SK-N-SH (cell line): Measurements from ENCODE around the gene CAMSAP1. TPM values are rescaled to one million over a fixed set of nuclear protein-coding genes. Genes with fewer than 3 reads are reported as not detected.

ENCODE experiments used
- CTCF ChIA-PET: fragments of 300-600, 350-600 bp; formaldehyde crosslinking; extraction: SDS; loops from one replicate; lab custom pipeline; 2021; lab: Yijun Ruan, JAX
- POLR2A ChIA-PET: fragments of 350-600 bp; sonication (Branson Sonifier 250); formaldehyde crosslinking; extraction: SDS; loops from one replicate; lab custom pipeline; 2020; ENCODE audit warnings: antibody characterized with exemption, inconsistent platforms; lab: Yijun Ruan, JAX
- DNase-seq: peaks from one replicate; pipeline ENCODE4 v3.0.0; 2012
- H2AFZ ChIP-seq: fragments of 200-600 bp; sonication (generic); 2 replicates; pipeline ENCODE4 v1.8.1; 2016; ENCODE audit warnings: antibody characterized with exemption, mild to moderate bottlenecking, low read depth
- H3F3A ChIP-seq: fragments of 200-600 bp; sonication (generic); replicated peaks from 2 replicates; pipeline ENCODE3; 2016; ENCODE audit warnings: antibody characterized with exemption, mild to moderate bottlenecking; ENCODE audit not compliant: insufficient read depth
- H3K27ac ChIP-seq, 2 experiments: fragments of 200-500 bp in 1 of 2; fragments of 200-600 bp in 1 of 2; sonication (Bioruptor generic) in 1 of 2; sonication (generic), shearing (Covaris generic) in 1 of 2; 2 replicates each; pipeline versions ENCODE4 v1.5.1 to v1.6.1; 2014 to 2016; ENCODE audit warnings: low read depth in 2 of 2, inconsistent platforms in 1 of 2, low read length in 1 of 2, mild to moderate bottlenecking in 1 of 2, mixed read lengths in 1 of 2
- H3K27me3 ChIP-seq: fragments of 200-600 bp; sonication (generic), shearing (Covaris generic); 2 replicates; pipeline ENCODE4 v1.6.1; 2016; ENCODE audit warnings: mixed run types; ENCODE audit not compliant: insufficient read depth
- H3K36me3 ChIP-seq, 2 experiments: fragments of 200-500 bp in 1 of 2; fragments of 200-600 bp in 1 of 2; sonication (Bioruptor generic) in 1 of 2; sonication (generic) in 1 of 2; replicated peaks in 1 of 2; 2 replicates each; pipeline versions ENCODE3 to v1.5.1; 2014 to 2016; ENCODE audit warnings: low read length in 1 of 2, mild to moderate bottlenecking in 1 of 2; ENCODE audit not compliant: insufficient read depth in 2 of 2, control insufficient read depth in 1 of 2
- H3K4me1 ChIP-seq, 2 experiments: fragments of 200-500 bp in 1 of 2; fragments of 200-600 bp in 1 of 2; sonication (Bioruptor generic) in 1 of 2; sonication (generic), shearing (Covaris generic) in 1 of 2; 2 replicates each; pipeline versions ENCODE4 v1.5.1 to v1.6.1; 2014 to 2016; ENCODE audit warnings: low read depth in 1 of 2, low read length in 1 of 2, mixed run types in 1 of 2; ENCODE audit not compliant: insufficient read depth in 2 of 2, control insufficient read depth in 1 of 2
- H3K4me2 ChIP-seq: fragments of 200-600 bp; sonication (generic), shearing (Covaris generic); 2 replicates; pipeline ENCODE4 v1.6.1; 2017; ENCODE audit warnings: mixed run types
- H3K4me3 ChIP-seq, 2 experiments: fragments of 200-500 bp in 1 of 2; fragments of 200-600 bp in 1 of 2; sonication (Bioruptor generic) in 1 of 2; sonication (generic), shearing (Covaris generic) in 1 of 2; 2 replicates each; pipeline versions ENCODE4 v1.5.1 to v1.8.1; 2014 to 2016; ENCODE audit warnings: low read depth in 2 of 2, inconsistent platforms in 1 of 2, low read length in 1 of 2, mild to moderate bottlenecking in 1 of 2, mixed read lengths in 1 of 2, moderate library complexity in 1 of 2
- H3K79me2 ChIP-seq: fragments of 200-600 bp; sonication (generic); 2 replicates; pipeline ENCODE4 v1.8.1; 2017; ENCODE audit warnings: mild to moderate bottlenecking; ENCODE audit not compliant: insufficient read depth
- H3K9ac ChIP-seq: fragments of 200-600 bp; sonication (generic); 2 replicates; pipeline ENCODE4 v1.6.1; 2017; ENCODE audit warnings: mixed run types
- H3K9me2 ChIP-seq: fragments of 200-600 bp; sonication (generic); 2 replicates; pipeline ENCODE4 v1.6.1; 2017; ENCODE audit warnings: mixed run types
- H3K9me3 ChIP-seq: fragments of 200-600 bp; sonication (generic); 2 replicates; pipeline ENCODE4 v1.6.1; 2017; ENCODE audit warnings: mixed run types, mild to moderate bottlenecking, moderate library complexity
- H4K20me1 ChIP-seq: fragments of 200-600 bp; sonication (generic); 2 replicates; pipeline ENCODE4 v1.6.1; 2017; ENCODE audit warnings: mild to moderate bottlenecking, mixed run types; ENCODE audit not compliant: insufficient read depth
- CHD2 ChIP-seq: fragments of 150-350 bp; IDR thresholded peaks from 2 replicates; pipeline ENCODE4 v1.6.1; 2018; ENCODE audit warnings: low read length; ENCODE audit not compliant: partially characterized antibody
- ELF1 ChIP-seq: IDR thresholded peaks from 2 replicates; pipeline ENCODE4 v1.4.0; 2012
- EP300 ChIP-seq, 2 experiments: IDR thresholded peaks; 2 replicates each; pipeline versions ENCODE4 v1.4.0 to v1.6.1; 2012; ENCODE audit warnings: borderline replicate concordance in 1 of 2, low read depth in 1 of 2, low read length in 1 of 2
- EZH2phosphoT487 ChIP-seq: fragments of 200-600 bp; sonication (generic); IDR thresholded peaks from 2 replicates; pipeline ENCODE4 v1.6.1; 2017; ENCODE audit warnings: low read depth, mixed run types, mild to moderate bottlenecking, antibody characterized with exemption, moderate library complexity, borderline replicate concordance
- FOSL2 ChIP-seq: IDR thresholded peaks from 2 replicates; pipeline ENCODE4 v1.4.0; 2012; ENCODE audit warnings: low read depth, mild to moderate bottlenecking, moderate library complexity, borderline replicate concordance
- FOXJ3 ChIP-seq: sonication (generic); formaldehyde crosslinking; IDR thresholded peaks from 2 replicates; pipeline ENCODE4 v1.5.1; 2020; ENCODE audit warnings: mild to moderate bottlenecking, missing genetic modification reagents
- FOXM1 ChIP-seq: IDR thresholded peaks from 2 replicates; pipeline ENCODE4 v1.4.0; 2012; ENCODE audit warnings: low read depth, mild to moderate bottlenecking
- GABPA ChIP-seq: IDR thresholded peaks from 2 replicates; pipeline ENCODE4 v1.4.0; 2012; ENCODE audit warnings: low read depth, mild to moderate bottlenecking
- GATA2 ChIP-seq: sonication (generic); formaldehyde crosslinking; IDR thresholded peaks from 2 replicates; pipeline ENCODE4 v1.5.0; 2020; ENCODE audit warnings: mild to moderate bottlenecking, missing genetic modification reagents
- JUND ChIP-seq: IDR thresholded peaks from 2 replicates; pipeline ENCODE4 v1.4.0; 2012
- MEF2A ChIP-seq: IDR thresholded peaks from 2 replicates; pipeline ENCODE4 v1.4.0; 2012; ENCODE audit warnings: low read depth, borderline replicate concordance
- NFIC ChIP-seq: IDR thresholded peaks from 2 replicates; pipeline ENCODE4 v1.4.0; 2012; ENCODE audit warnings: borderline replicate concordance
- RAD21 ChIP-seq: IDR thresholded peaks from 2 replicates; pipeline ENCODE4 v1.6.1; 2012; ENCODE audit warnings: mild to moderate bottlenecking, low read length
- RXRA ChIP-seq: IDR thresholded peaks from 2 replicates; pipeline ENCODE4 v1.4.0; 2012; ENCODE audit warnings: low read depth, mild to moderate bottlenecking, borderline replicate concordance
- SIN3A ChIP-seq: IDR thresholded peaks from 2 replicates; pipeline ENCODE4 v1.6.1; 2012; ENCODE audit warnings: low read depth, mild to moderate bottlenecking, low read length, moderate library complexity, borderline replicate concordance
- SMC3 ChIP-seq: IDR thresholded peaks from 2 replicates; pipeline ENCODE4 v1.6.1; 2012; ENCODE audit warnings: low read depth, low read length, improper control_type of control experiment
- TAF1 ChIP-seq: IDR thresholded peaks from 2 replicates; pipeline ENCODE4 v1.6.1; 2012; ENCODE audit warnings: low read depth, mild to moderate bottlenecking, low read length, moderate library complexity, borderline replicate concordance
- TCF12 ChIP-seq: IDR thresholded peaks from 2 replicates; pipeline ENCODE4 v1.4.0; 2012
- YY1 ChIP-seq: IDR thresholded peaks from 2 replicates; pipeline ENCODE4 v1.4.0; 2012; ENCODE audit warnings: low read depth, mild to moderate bottlenecking
- WGBS: methylation state at CpG from one replicate; pipeline ENCODE4 v1.1.6; 2017; ENCODE audit warnings: low lambda C conversion rate; 5-methylcytosine and 5-hydroxymethylcytosine counted together
- polyA plus RNA-seq, 3 experiments: library from polyadenylated mRNA; depleted of rRNA; stranded (reverse); fragments of >200 nt; gene quantifications; 2 replicates each; pipeline ENCODE4 v1.2.3, GENCODE V29; 2012
- TF ChIP-seq, protein P1 (sequence below): IDR thresholded peaks from 2 replicates; pipeline ENCODE4 v1.4.0; 2012; ENCODE audit warnings: low read depth, borderline replicate concordance
- TF ChIP-seq, protein P2 (sequence below): IDR thresholded peaks from 2 replicates; pipeline ENCODE4 v1.4.0; 2012; ENCODE audit warnings: low read depth
- TF ChIP-seq, protein P3 (sequence below): fragments of 150-350 bp; IDR thresholded peaks from 2 replicates; pipeline ENCODE4 v1.6.1; 2016; ENCODE audit warnings: mild to moderate bottlenecking, low read depth, low read length
- TF ChIP-seq, protein P4 (sequence below): IDR thresholded peaks from 2 replicates; pipeline ENCODE4; 2012
- TF ChIP-seq, protein P5 (sequence below): fragments of 200-600 bp; sonication (generic); IDR thresholded peaks from 2 replicates; pipeline ENCODE4 v1.6.1; 2017; ENCODE audit warnings: antibody characterized with exemption, mild to moderate bottlenecking, moderate library complexity

The CAMSAP1 gene
- polyA plus RNA-seq, 1 of the 3 experiments (the other 2 are of a cell fraction), result 8.9 TPM

DNA sequence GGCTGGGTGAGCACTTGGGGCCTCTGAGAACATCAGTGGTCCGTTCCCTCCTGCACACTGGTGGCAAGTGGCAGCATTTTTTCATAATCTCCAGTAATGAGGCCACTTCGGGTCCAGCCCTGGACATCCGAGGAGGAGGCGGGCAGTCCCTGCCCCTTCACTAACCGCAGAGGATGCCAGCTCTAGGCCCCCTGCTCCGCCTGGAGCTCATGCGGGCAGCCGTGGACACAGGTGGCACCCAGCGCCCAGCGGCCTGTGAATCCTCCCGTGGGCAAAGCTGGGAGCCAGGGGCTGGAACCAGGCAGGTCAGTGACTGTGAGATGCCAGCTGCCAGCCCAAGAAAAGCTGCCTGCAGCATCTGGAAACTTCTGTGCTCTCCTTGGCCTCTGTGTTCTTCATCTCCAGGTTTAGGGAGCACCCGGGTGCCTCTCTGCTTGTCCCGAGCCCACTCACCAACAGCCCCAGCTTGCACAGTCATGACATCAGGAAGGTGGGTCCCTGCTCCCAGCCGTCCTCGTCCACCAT lies 112.9 kb downstream of the CAMSAP1 start:
- Histone ChIP-seq H3F3A (no peaks in the 10 kb centered on the region), H3K9me3 (no peaks in the 10 kb centered on the region), H4K20me1 (no peaks in the 10 kb centered on the region), H2AFZ (no peak overlapping the region), H3K36me3 (no peaks in the 10 kb centered on the region), H3K27ac (no peak overlapping the region), H3K4me1 (peaks cover 0 to 6% of the 10 kb centered on the region in 2 experiments; a peak in 1 of 4 replicates), H3K4me2 (no peak overlapping the region), H3K79me2 (no peaks in the 10 kb centered on the region), H3K9ac (no peak overlapping the region), H3K4me3 (no peak overlapping the region), H3K27me3 (no peaks in the 10 kb centered on the region), H3K9me2 (no peaks in the 10 kb centered on the region)
- TF ChIP-seq CHD2, result no peak
- TF ChIP-seq SIN3A, result no peak
- TF ChIP-seq EZH2phosphoT487, result no peak
- no peak for TF ChIP-seq YY1
- TF ChIP-seq, protein P1, sequence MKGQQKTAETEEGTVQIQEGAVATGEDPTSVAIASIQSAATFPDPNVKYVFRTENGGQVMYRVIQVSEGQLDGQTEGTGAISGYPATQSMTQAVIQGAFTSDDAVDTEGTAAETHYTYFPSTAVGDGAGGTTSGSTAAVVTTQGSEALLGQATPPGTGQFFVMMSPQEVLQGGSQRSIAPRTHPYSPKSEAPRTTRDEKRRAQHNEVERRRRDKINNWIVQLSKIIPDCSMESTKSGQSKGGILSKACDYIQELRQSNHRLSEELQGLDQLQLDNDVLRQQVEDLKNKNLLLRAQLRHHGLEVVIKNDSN, result no peak
- TF ChIP-seq TCF12, result no peak
- no peak for TF ChIP-seq GATA2 (CRISPR knock-in tag)
- TF ChIP-seq ELF1, result no peak
- TF ChIP-seq GABPA, result no peak
- TF ChIP-seq, protein P2, sequence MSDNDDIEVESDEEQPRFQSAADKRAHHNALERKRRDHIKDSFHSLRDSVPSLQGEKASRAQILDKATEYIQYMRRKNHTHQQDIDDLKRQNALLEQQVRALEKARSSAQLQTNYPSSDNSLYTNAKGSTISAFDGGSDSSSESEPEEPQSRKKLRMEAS, result no peak
- TF ChIP-seq RAD21, result no peak
- TF ChIP-seq TAF1, result no peak
- TF ChIP-seq JUND, result no peak
- no peak for TF ChIP-seq FOXJ3 (CRISPR knock-in tag)
- TF ChIP-seq FOXM1, result no peak
- TF ChIP-seq SMC3, result no peak
- 66% methylated on average over 12 of the region's 15 CpGs for WGBS
- no peak for DNase-seq
- ChIA-PET CTCF (no interaction called here), POLR2A (no interaction called here)

DNA sequence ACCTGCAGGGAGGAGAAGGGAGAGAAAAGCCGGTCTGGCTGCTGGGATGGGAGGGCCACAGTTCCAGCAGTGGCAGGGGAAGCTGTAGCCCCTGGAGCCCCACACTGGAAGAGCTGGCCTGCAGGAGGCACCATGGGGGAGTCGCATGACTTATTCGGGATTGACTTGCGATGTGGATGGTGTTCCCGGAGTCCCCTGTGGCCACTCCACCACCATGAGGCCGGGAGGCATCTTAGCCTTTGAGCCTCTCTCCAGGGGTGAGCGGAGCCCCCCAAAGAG lies 113.3 kb downstream of the CAMSAP1 start:
- ChIA-PET CTCF (no interaction called here), POLR2A (no interaction called here)
- no peaks in the 10 kb centered on the region for H4K20me1 ChIP-seq
- H3K9ac ChIP-seq, result no peak overlapping the region
- peaks cover 0 to 6% of the 10 kb centered on the region in 2 experiments; a peak in 1 of 4 replicates for H3K4me1 ChIP-seq
- H3K4me3 ChIP-seq, result no peak overlapping the region
- DNase-seq, result no peak
- 20% methylated on average over 3 of the region's 7 CpGs for WGBS
- H3F3A ChIP-seq, result no peaks in the 10 kb centered on the region
- no peak overlapping the region for H3K4me2 ChIP-seq
- H3K79me2 ChIP-seq, result no peaks in the 10 kb centered on the region
- no peaks in the 10 kb centered on the region for H3K27me3 ChIP-seq
- no peaks in the 10 kb centered on the region for H3K9me2 ChIP-seq
- no peaks in the 10 kb centered on the region for H3K9me3 ChIP-seq
- H2AFZ ChIP-seq, result no peak overlapping the region
- H3K36me3 ChIP-seq, result no peaks in the 10 kb centered on the region
- no peak overlapping the region for H3K27ac ChIP-seq
- TF ChIP-seq TAF1 (no peak), MEF2A (no peak), EP300 (IDR thresholded peaks at IDR 0.05; ENCODE audit: borderline replicate concordance in 1 of 2, low read depth in 1 of 2, low read length in 1 of 2) (no peak), FOSL2 (no peak), YY1 (no peak), ELF1 (no peak), SMC3 (no peak), GATA2 (CRISPR knock-in tag) (no peak), NFIC (no peak), GABPA (no peak), RXRA (no peak), FOXM1 (no peak)
- TF ChIP-seq, protein P3, sequence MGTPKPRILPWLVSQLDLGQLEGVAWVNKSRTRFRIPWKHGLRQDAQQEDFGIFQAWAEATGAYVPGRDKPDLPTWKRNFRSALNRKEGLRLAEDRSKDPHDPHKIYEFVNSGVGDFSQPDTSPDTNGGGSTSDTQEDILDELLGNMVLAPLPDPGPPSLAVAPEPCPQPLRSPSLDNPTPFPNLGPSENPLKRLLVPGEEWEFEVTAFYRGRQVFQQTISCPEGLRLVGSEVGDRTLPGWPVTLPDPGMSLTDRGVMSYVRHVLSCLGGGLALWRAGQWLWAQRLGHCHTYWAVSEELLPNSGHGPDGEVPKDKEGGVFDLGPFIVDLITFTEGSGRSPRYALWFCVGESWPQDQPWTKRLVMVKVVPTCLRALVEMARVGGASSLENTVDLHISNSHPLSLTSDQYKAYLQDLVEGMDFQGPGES, result no peak
- TF ChIP-seq, protein P4, sequence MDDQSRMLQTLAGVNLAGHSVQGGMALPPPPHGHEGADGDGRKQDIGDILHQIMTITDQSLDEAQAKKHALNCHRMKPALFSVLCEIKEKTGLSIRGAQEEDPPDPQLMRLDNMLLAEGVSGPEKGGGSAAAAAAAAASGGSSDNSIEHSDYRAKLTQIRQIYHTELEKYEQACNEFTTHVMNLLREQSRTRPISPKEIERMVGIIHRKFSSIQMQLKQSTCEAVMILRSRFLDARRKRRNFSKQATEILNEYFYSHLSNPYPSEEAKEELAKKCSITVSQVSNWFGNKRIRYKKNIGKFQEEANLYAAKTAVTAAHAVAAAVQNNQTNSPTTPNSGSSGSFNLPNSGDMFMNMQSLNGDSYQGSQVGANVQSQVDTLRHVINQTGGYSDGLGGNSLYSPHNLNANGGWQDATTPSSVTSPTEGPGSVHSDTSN, result no peak
- TF ChIP-seq, protein P5, sequence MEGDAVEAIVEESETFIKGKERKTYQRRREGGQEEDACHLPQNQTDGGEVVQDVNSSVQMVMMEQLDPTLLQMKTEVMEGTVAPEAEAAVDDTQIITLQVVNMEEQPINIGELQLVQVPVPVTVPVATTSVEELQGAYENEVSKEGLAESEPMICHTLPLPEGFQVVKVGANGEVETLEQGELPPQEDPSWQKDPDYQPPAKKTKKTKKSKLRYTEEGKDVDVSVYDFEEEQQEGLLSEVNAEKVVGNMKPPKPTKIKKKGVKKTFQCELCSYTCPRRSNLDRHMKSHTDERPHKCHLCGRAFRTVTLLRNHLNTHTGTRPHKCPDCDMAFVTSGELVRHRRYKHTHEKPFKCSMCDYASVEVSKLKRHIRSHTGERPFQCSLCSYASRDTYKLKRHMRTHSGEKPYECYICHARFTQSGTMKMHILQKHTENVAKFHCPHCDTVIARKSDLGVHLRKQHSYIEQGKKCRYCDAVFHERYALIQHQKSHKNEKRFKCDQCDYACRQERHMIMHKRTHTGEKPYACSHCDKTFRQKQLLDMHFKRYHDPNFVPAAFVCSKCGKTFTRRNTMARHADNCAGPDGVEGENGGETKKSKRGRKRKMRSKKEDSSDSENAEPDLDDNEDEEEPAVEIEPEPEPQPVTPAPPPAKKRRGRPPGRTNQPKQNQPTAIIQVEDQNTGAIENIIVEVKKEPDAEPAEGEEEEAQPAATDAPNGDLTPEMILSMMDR, result no peak
